Caki2 (cell line): ENCODE measurements around the gene BET1L. TPM values are rescaled to one million over a fixed set of nuclear protein-coding genes. Genes with fewer than 3 reads are reported as not detected.
"Not testable (repeated sequence)": the region's sequence is repeated elsewhere in the genome, so short reads cannot be mapped to it uniquely, and the experiment has no call there.

Source experiments
- DNase-seq: peaks from one replicate; pipeline ENCODE4 v3.0.0-alpha.2; 2015; ENCODE audit warnings: low read depth
- in situ Hi-C: cut with HindIII; loops from 2 replicates; pipeline ENCODE4 v1.10.0; 2016; ENCODE audit warnings: low sequenced_read_pairs, low pct_unique_long_range_greater_than_20kb, mixed read lengths
- total RNA-seq: library from RNA; depleted of rRNA; stranded (reverse); fragments of >200 nt; shearing (Covaris generic); gene quantifications from 2 replicates; pipeline ENCODE4 v1.2.3, GENCODE V29; 2014; ENCODE audit warnings: low replicate concordance

Gene BET1L
- total RNA-seq, 1 experiment from 2014 or later, result 23.3 TPM

GRCh38 chr11:235180-235579, 28.0 kb upstream of the BET1L start:
- in situ Hi-C loops, result no loop called here
- no peak for DNase-seq

- in situ Hi-C loops, result no loop called here
- no peak for DNase-seq
These were observed 25.8 kb upstream of the BET1L start for GRCh38 chr11:232783-233565.

GRCh38 chr11:230431-230830, 23.2 kb upstream of the BET1L start:
- DNase-seq, result no peak
- in situ Hi-C loops, result no loop called here

- in situ Hi-C loops, result no loop called here
- no peak for DNase-seq
These were observed 20.7 kb upstream of the BET1L start for GRCh38 chr11:227824-228379.

GRCh38 chr11:225734-226453, 18.7 kb upstream of the BET1L start:
- in situ Hi-C loops, result no loop called here
- DNase-seq, result no peak

- in situ Hi-C loops, result no loop called here
- no peak for DNase-seq
These were observed 17.2 kb upstream of the BET1L start for GRCh38 chr11:224424-224823.

- no peak for DNase-seq
- in situ Hi-C loops, result no loop called here
These were observed 16.7 kb upstream of the BET1L start for GRCh38 chr11:223884-224283.

GRCh38 chr11:223026-223789, 16.0 kb upstream of the BET1L start:
- DNase-seq, result no peak
- in situ Hi-C loops, result no loop called here

- in situ Hi-C loops, result no loop called here
- no peak for DNase-seq
These were observed 15.0 kb upstream of the BET1L start for GRCh38 chr11:221998-222789.

GRCh38 chr11:221539-221938, 14.3 kb upstream of the BET1L start:
- in situ Hi-C loops, result no loop called here
- no peak for DNase-seq

- in situ Hi-C loops, DNase-seq: not testable (repeated sequence)
These were observed 13.5 kb upstream of the BET1L start for GRCh38 chr11:220641-221215.

- in situ Hi-C loops, result no loop called here
- no peak for DNase-seq
These were observed 11.8 kb upstream of the BET1L start for GRCh38 chr11:218815-219593.

GRCh38 chr11:217704-218103, 10.5 kb upstream of the BET1L start:
- in situ Hi-C loops, result no loop called here
- no peak for DNase-seq

GRCh38 chr11:216081-216974, 9.1 kb upstream of the BET1L start:
- DNase-seq, result no peak
- in situ Hi-C loops, result no loop called here

GRCh38 chr11:215581-216037, 8.4 kb upstream of the BET1L start:
- in situ Hi-C loops, result no loop called here
- no peak for DNase-seq

GRCh38 chr11:214083-214482, 6.9 kb upstream of the BET1L start:
- no peak for DNase-seq
- in situ Hi-C loops, result no loop called here
